Measurements from ENCODE around the gene BRINP3.

DNA sequence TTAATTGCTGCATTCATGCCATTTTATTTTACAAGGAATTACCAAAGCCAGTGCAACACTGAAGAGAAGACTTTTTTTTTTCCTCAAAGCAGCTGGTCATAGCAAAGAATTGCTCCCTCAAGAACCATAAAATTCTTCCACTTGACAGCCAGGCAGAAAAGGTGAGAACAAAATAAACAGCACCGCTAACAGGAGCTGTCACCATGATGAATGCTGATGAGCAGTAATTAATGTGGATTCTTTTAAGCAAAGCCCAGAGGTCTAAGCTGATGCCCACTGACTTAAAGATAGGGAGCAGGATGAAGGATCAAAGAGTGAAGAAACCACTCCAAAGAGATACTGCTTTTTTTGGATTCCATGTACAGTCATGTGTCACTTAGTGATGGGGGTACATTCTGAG is 428.4 kb downstream of the BRINP3 start:
- TF ChIP-seq POLR2A (IDR thresholded peaks at IDR 0.05), result no peak
- TF ChIP-seq, protein P1, sequence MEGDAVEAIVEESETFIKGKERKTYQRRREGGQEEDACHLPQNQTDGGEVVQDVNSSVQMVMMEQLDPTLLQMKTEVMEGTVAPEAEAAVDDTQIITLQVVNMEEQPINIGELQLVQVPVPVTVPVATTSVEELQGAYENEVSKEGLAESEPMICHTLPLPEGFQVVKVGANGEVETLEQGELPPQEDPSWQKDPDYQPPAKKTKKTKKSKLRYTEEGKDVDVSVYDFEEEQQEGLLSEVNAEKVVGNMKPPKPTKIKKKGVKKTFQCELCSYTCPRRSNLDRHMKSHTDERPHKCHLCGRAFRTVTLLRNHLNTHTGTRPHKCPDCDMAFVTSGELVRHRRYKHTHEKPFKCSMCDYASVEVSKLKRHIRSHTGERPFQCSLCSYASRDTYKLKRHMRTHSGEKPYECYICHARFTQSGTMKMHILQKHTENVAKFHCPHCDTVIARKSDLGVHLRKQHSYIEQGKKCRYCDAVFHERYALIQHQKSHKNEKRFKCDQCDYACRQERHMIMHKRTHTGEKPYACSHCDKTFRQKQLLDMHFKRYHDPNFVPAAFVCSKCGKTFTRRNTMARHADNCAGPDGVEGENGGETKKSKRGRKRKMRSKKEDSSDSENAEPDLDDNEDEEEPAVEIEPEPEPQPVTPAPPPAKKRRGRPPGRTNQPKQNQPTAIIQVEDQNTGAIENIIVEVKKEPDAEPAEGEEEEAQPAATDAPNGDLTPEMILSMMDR (IDR thresholded peaks at IDR 0.05), result no peak

All from Peyer's patch (tissue), 4 donors.